Dermis microvascular lymphatic vessel endothelial cell (primary cell): ENCODE results near the gene PRKAR2B. TPM values are rescaled to one million over a fixed set of nuclear protein-coding genes. Genes with fewer than 3 reads are reported as not detected.
A peak's percentile ranks its signal among the peaks of the same experiment; 100 is the strongest.

Experiments used
- DNase-seq, 2 donors: peaks; one replicate each; pipeline versions ENCODE4 v3.0.0 to v3.0.0-alpha.2; 2010; ENCODE audit warnings: low read depth in 2 of 2
- total RNA-seq: library from RNA; depleted of rRNA; stranded (reverse); fragments of >200 nt; gene quantifications from 2 replicates; pipeline ENCODE4 v1.2.1, GENCODE V29; 2014

The PRKAR2B gene
- total RNA-seq: 12.0 and 19.9 TPM in 2 replicates

DNA sequence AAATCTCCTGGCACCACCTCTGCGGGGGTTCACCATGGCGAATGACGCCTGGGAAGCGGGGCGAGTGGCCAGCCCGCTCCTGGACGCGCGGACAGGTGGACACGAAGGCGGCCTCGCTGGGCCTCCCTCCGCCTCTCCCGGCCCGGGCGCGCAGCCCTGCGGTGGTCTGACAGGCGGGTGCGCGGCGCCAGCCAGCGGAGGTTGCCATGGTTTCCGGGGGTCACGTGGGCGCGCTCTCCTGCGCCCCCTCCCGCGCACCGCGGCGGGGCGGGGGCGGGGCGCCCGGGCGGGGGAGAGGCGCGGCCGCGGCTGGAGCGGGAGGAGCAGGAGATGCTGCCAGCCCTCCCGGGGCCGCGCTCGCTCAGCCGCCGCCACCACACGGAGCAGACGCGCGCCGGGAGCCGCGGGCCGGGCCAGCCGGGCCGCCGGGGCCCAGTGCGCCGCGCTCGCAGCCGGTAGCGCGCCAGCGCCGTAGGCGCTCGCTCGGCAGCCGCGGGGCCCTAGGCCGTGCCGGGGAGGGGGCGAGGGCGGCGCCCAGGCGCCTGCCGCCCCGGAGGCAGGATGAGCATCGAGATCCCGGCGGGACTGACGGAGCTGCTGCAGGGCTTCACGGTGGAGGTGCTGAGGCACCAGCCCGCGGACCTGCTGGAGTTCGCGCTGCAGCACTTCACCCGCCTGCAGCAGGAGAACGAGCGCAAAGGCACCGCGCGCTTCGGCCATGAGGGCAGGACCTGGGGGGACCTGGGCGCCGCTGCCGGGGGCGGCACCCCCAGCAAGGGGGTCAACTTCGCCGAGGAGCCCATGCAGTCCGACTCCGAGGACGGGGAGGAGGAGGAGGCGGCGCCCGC lies at the start of gene PRKAR2B:
TSS of gene PRKAR2B (plus strand) at position 359 of the 848 bp plus-strand sequence. CDS start at position 562, 203 bp downstream.
- peak; percentile 24 to 87 for DNase-seq

DNA sequence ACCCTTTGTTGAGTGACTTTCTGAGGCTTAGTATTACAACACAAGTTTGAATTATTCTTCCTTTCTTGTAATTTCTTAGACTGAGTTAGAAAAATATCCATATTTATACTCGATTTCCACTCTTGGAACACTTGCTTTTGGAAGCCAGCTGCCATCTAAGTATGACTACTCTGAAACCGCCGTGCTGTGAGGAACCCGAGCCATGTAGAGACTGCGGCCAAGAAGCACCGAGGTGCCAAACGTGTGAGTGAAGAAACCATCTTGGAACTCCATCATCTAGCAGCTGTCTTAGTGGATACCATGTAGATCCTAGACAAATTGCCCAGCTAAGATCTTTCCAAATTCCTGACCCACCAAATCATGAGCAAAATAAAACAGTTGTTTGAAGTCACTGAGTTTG lies 49.7 kb upstream of the PRKAR2B start:
- DNase-seq: no peak

GRCh38 chr7:106997487-106998271 lies 46.8 kb upstream of the PRKAR2B start:
- no peak for DNase-seq

GRCh38 chr7:106999023-106999422 lies 45.5 kb upstream of the PRKAR2B start:
- DNase-seq: no peak

- DNase-seq: no peak
These were observed 43.0 kb upstream of the PRKAR2B start for GRCh38 chr7:107001490-107001889.

- DNase-seq: no peak
These were observed 42.4 kb upstream of the PRKAR2B start for GRCh38 chr7:107002126-107002525.

GRCh38 chr7:107002529-107002998 lies 41.9 kb upstream of the PRKAR2B start:
- no peak for DNase-seq

DNA sequence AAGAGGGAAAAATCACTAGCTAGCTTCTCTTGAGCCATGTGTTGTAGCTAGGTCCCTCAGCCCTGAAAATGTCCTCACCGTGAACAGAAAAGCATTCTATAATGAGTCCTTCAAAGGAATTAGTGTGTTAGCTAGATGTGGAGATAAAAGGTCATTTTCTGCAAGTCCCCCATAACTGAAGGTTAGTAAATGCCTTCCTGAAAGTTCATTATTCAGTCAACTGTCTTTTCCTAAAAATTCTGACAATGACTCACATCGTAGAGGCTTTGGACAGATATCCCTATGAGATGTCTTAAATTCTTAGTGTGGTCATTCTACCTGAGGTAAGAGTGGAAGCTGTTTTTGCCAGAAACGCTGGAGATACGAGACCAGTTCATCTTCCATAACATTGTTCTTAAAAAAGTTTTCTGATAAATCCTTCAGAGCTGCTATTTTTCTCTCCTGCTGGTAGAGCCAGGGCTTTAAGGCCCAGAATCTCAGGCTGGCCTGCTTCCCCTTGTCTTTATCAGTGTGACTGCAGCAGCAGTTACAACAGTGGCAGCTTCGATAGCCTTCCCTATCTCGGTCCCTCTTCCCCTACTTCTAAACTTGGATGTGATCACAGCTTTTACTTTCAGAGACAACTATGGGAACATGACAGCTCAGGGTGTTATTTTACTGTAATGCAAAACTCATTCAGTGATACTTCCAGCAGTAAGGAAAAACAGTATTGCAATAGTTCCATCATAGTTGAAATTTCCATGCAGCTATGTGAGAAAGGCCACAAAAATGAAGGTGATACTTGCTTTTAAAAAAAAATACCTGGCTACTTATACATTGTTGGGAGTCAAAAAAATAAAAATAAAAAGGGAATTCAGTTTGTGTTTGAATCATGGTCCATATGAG lies 37.3 kb upstream of the PRKAR2B start:
- no peak for DNase-seq

DNA sequence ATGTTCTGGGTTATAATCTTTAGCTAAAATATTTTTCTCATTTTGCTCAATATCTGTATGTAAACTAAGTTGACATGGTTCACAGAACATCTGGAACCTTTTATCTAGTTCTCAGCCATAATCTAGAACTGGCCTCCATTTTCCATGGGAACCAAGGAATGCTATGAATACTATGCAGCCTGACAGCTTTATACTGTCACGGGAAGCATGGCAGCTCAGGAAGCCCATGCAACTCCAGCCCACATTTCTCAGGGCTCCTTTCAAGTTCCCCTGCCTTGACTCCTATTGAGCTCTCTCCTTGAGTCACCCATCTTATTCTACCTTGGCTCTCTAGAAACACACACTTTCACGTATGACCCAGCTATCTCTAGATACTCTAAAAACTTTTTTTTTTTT lies 36.6 kb upstream of the PRKAR2B start:
- DNase-seq: no peak

DNA sequence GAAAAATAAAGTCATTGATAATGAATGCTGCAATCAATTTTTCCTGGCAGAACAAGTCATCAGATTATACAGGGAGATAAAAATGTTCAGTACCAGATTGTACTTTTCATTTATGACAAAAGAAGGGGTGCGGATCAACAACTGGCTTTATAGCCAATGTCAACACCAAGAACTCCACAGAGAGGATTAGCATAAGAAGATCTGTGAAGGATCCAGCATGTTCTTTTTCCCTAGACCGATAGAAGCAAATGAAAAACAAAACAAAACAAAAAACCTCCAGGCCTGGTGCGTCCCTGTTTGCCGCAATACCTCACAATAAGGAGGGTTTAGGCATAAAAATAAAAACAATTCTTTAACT lies 34.7 kb upstream of the PRKAR2B start:
- DNase-seq: no peak

GRCh38 chr7:107012691-107013090 lies 31.8 kb upstream of the PRKAR2B start:
- DNase-seq: no peak

GRCh38 chr7:107014387-107015023 lies 30.0 kb upstream of the PRKAR2B start:
- peak in 1 of 2 donors; percentile 7 for DNase-seq

DNA sequence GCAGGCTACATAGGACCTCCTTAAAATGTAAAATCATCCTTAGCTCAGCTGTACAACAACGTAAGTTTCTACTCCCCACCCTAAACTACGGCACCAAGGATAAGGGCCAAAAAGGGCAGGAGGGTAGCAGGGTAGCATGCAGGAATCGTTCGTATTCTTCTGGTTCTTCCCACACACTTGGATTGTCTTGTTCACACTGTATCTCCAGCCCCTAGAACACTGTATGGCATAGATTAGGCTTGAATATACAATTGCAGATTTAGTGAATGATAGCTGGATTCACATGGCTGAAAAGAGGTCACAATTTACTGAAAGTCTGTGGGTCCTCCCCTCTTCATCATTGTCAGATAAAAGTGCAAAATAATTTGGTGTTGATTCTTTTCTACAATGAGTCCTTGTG lies 28.2 kb upstream of the PRKAR2B start:
- DNase-seq: no peak

DNA sequence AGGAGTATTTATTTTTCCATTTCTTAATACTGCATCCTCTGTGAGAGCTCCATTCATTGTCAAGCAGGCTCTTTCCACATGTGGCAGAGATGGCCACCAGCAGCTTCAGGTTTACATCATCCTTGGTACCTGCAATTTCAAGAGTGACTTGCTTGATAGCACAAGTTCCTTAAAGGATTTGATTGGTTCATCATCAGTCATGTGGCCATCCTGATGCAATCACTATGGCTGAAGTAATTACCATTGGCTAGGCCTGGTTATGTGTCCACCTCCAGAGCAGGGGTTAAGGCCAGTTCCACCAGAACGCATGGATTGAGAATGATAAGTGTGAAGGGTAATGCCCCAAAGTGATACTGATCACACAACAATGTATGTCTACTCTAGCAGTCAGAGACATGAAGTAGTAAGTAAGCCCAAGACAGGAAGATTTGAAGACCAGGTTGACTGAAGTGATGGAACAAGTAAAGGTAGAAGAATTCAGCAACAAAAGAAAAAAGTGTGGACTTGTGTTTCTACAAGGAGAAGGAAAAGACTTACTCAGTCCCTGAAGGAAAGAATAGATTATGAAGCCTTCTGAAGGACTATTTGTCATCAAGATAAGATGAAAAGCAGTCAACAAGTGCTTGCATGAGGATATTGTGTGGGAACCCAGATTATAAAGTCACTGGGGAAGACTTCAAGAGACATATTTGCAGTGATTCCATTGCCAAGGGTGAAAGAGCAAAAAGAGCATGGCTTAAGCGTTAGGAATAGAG lies 26.4 kb upstream of the PRKAR2B start:
- no peak for DNase-seq

DNA sequence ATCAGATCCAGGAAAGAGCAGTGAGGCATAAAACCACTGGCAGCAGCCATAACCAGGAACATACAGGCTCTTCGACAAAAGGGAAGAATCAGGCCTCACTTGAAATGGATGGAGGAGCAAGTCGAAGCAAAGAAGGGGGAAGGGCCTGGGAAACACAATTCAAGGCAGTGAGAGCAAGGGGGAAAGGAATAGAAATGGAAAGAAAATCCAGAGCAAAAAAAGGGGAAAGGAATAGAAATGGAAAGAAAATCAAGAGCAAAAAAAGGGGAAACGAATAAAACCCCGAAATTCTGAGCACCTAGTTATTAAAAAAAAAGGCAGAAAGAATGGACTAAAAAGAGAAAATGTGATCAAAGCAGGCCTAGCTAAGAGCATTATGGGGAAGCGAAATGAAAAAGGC lies 24.1 kb upstream of the PRKAR2B start:
- no peak for DNase-seq

DNA sequence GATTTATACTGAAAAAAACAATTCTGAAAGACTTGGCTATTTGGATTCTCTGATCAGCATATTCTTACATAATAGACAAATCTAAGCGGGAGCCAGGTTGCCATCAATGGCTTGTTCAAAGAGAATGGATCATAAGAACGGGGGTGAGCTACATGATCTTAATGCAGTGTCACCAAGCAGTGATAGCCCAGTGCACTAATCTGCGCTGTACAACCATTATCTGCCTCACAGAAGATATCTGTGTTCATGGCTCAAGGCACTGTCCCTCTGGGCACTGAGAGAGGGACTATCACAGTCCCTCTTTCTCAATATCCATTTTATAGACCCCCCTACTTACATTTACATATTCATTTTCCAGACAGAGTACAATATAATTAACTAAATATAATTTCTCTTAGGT lies 22.9 kb upstream of the PRKAR2B start:
- no peak for DNase-seq

DNA sequence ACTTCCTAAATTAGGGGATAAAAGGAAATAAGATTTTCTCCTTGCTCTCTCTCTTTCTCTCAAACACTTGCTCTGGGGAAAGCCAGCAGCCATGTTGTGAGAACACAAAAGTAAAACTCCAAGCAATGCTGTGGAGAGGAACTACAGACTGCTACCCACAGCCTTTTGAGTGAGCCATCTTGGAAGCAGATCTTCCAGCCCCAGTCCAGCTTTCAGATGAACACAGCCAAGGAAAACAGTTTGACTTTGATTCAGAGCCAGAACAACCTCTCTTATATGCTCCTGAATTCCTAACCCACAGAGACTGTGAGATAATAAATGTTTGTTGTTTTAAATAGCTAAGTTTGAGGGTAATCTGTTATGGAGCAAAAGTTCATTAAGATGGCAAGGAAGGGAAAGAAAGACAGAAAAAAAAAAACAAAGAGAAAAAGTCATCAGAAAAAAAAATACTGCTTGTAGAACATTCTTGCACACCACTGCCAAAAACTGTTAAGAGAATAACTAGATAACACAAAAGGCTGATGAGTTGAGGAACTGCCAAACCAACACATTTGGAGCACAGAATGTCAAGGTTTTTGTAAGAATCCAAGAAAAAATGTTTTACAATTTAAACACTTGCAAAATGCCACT lies 20.9 kb upstream of the PRKAR2B start:
- DNase-seq: no peak

- no peak for DNase-seq
These were observed 19.6 kb upstream of the PRKAR2B start for GRCh38 chr7:107024906-107025305.

- DNase-seq: no peak
These were observed 18.9 kb upstream of the PRKAR2B start for GRCh38 chr7:107025449-107026103.
